GM23338 (cell line): ENCODE data around the gene PABPC3. TPM values are rescaled to one million over a fixed set of nuclear protein-coding genes. Genes with fewer than 3 reads are reported as not detected.

Source experiments
- polyA plus RNA-seq: library from polyadenylated mRNA; unstranded; fragments of >200 nt; fragmentation: Nextera tagmentation; extraction: Ambion mirVana; gene quantifications from 2 replicates; pipeline ENCODE4 v1.2.1, GENCODE V29; 2016
- small RNA-seq: library from RNA; depleted of rRNA; stranded (forward); fragments of <200 nt; gene quantifications from one replicate; pipeline ENCODE3, GENCODE V24; 2014; ENCODE audit warnings: low replicate concordance
- total RNA-seq: library from RNA; depleted of rRNA; stranded (reverse); fragments of >200 nt; shearing (Covaris generic); gene quantifications from 2 replicates; pipeline ENCODE4 v1.2.3, GENCODE V29; 2014; rRNA removed

The PABPC3 gene
- total and polyA plus RNA-seq, 2 experiments from 2014 or later = 0.55 to 1.2 TPM

Small RNA genes within 50 kb of the gene (small RNA-seq; reads per million reads assigned to genes)
- not detected for gene AL359757.2

Other genes with a start within 250 kb of the PABPC3 start
- gene AMER2, start 76.2 kb downstream of the PABPC3 start, total RNA-seq = 0.62 and 0.76 TPM in 2 replicates
- gene AMER2, start 76.2 kb downstream of the PABPC3 start, polyA plus RNA-seq = 0.23 and 0.31 TPM in 2 replicates
- 9.5 and 11.5 TPM in 2 replicates for gene MTMR6, start 191.4 kb downstream of the PABPC3 start, total RNA-seq
- gene MTMR6, start 191.4 kb downstream of the PABPC3 start, polyA plus RNA-seq = 3.4 and 4.6 TPM in 2 replicates
- 79.5 and 91.8 TPM in 2 replicates for gene NUP58, start 205.5 kb downstream of the PABPC3 start, total RNA-seq
- gene NUP58, start 205.5 kb downstream of the PABPC3 start, polyA plus RNA-seq = 27.6 and 27.7 TPM in 2 replicates